Activated naive CD4-positive, alpha-beta T cell treated with Interleukin-2 at 50 U/mL for 16 hours (primary cell): Measurements from ENCODE around the gene PPM1L.

Source experiments
- DNase-seq: peaks from one replicate; pipeline ENCODE4 v3.0.0-alpha.2; 2020

Gene PPM1L

GRCh38 chr3:160765211-160765610 is 9.2 kb downstream of the PPM1L start:
- DNase-seq: no peak

- no peak for DNase-seq
Measured at GRCh38 chr3:160768031-160768430, 12.0 kb downstream of the PPM1L start.

GRCh38 chr3:160768918-160769317 is 12.9 kb downstream of the PPM1L start:
- no peak for DNase-seq

- no peak for DNase-seq
Measured at GRCh38 chr3:160771811-160772459, 15.9 kb downstream of the PPM1L start.

GRCh38 chr3:160773722-160774121 is 17.7 kb downstream of the PPM1L start:
- DNase-seq: no peak

- no peak for DNase-seq
Measured at GRCh38 chr3:160774172-160774571, 18.1 kb downstream of the PPM1L start.

- DNase-seq: no peak
Measured at GRCh38 chr3:160778480-160778879, 22.4 kb downstream of the PPM1L start.

- DNase-seq: no peak
Measured at GRCh38 chr3:160779040-160779439, 23.0 kb downstream of the PPM1L start.

GRCh38 chr3:160780245-160780644 is 24.2 kb downstream of the PPM1L start:
- no peak for DNase-seq

GRCh38 chr3:160781402-160781801 is 25.4 kb downstream of the PPM1L start:
- DNase-seq: no peak

GRCh38 chr3:160781863-160782262 is 25.8 kb downstream of the PPM1L start:
- DNase-seq: no peak

GRCh38 chr3:160784853-160785252 is 28.8 kb downstream of the PPM1L start:
- DNase-seq: no peak

GRCh38 chr3:160790726-160791125 is 34.7 kb downstream of the PPM1L start:
- DNase-seq: no peak

GRCh38 chr3:160792540-160792939 is 36.5 kb downstream of the PPM1L start:
- no peak for DNase-seq

GRCh38 chr3:160793722-160794252 is 37.8 kb downstream of the PPM1L start:
- no peak for DNase-seq

- DNase-seq: no peak
Measured at GRCh38 chr3:160796089-160796812, 40.2 kb downstream of the PPM1L start.

GRCh38 chr3:160796813-160797164 is 40.8 kb downstream of the PPM1L start:
- no peak for DNase-seq

- no peak for DNase-seq
Measured at GRCh38 chr3:160797356-160797755, 41.3 kb downstream of the PPM1L start.

GRCh38 chr3:160801386-160802118 is 45.5 kb downstream of the PPM1L start:
- peak; percentile 19 for DNase-seq

GRCh38 chr3:160804762-160805161 is 48.7 kb downstream of the PPM1L start:
- DNase-seq: no peak

- DNase-seq: no peak
Measured at GRCh38 chr3:160806094-160806493, 50.1 kb downstream of the PPM1L start.

- no peak for DNase-seq
Measured at GRCh38 chr3:160806686-160807085, 50.7 kb downstream of the PPM1L start.

GRCh38 chr3:160808838-160809237 is 52.8 kb downstream of the PPM1L start:
- DNase-seq: no peak

- no peak for DNase-seq
Measured at GRCh38 chr3:160809453-160809852, 53.4 kb downstream of the PPM1L start.
